WTC11 (cell line): ENCODE results near the gene CEP350.

Source experiments
- ELF4 ChIP-seq: sonication (generic); formaldehyde crosslinking; IDR thresholded peaks from 2 replicates; pipeline ENCODE4 v1.8.1; 2022; ENCODE audit warnings: low read depth, mild to moderate bottlenecking, moderate library complexity, missing genetic modification reagents
- FOXJ3 ChIP-seq: sonication (generic); formaldehyde crosslinking; IDR thresholded peaks from 2 replicates; pipeline ENCODE4 v1.9.0; 2021; ENCODE audit warnings: missing genetic modification reagents, mild to moderate bottlenecking, borderline replicate concordance
- GABPB1 ChIP-seq: sonication (generic); formaldehyde crosslinking; IDR thresholded peaks from 2 replicates; pipeline ENCODE4 v1.8.1; 2023; ENCODE audit warnings: mild to moderate bottlenecking, missing genetic modification reagents
- NFYB ChIP-seq: sonication (generic); formaldehyde crosslinking; conservative IDR thresholded peaks from 2 replicates; pipeline ENCODE4 v1.8.0; 2022; ENCODE audit warnings: low read depth, missing genetic modification reagents
- TEAD4 ChIP-seq: sonication (generic); formaldehyde crosslinking; IDR thresholded peaks from 2 replicates; pipeline ENCODE4 v1.8.0; 2022; ENCODE audit warnings: mild to moderate bottlenecking, missing genetic modification reagents
- ZNF317 ChIP-seq: sonication (generic); formaldehyde crosslinking; IDR thresholded peaks from 2 replicates; pipeline ENCODE4 v1.8.1; 2023; ENCODE audit warnings: low read depth, mild to moderate bottlenecking, moderate library complexity, missing genetic modification reagents, borderline replicate concordance
- TF ChIP-seq, protein P1 (sequence below): fragments of 200-600 bp; IDR thresholded peaks from 2 replicates; pipeline ENCODE4 v1.8.0; 2022; ENCODE audit warnings: antibody characterized with exemption
- TF ChIP-seq, protein P2 (sequence below): sonication (generic); formaldehyde crosslinking; IDR thresholded peaks from 2 replicates; pipeline ENCODE4 v1.8.0; 2023; ENCODE audit warnings: missing genetic modification reagents, mild to moderate bottlenecking, borderline replicate concordance
- TF ChIP-seq, protein P3 (sequence below): sonication (generic); formaldehyde crosslinking; IDR thresholded peaks from 2 replicates; pipeline ENCODE4 v1.8.0; 2023; ENCODE audit warnings: missing genetic modification reagents
- TF ChIP-seq, protein P4 (sequence below): sonication (generic); formaldehyde crosslinking; IDR thresholded peaks from 2 replicates; pipeline ENCODE4 v1.8.0; 2022; ENCODE audit warnings: mild to moderate bottlenecking, missing genetic modification reagents
- TF ChIP-seq, protein P5 (sequence below): sonication (generic); formaldehyde crosslinking; conservative IDR thresholded peaks from 2 replicates; pipeline ENCODE4 v1.8.1; 2022; ENCODE audit warnings: mild to moderate bottlenecking, missing genetic modification reagents
- TF ChIP-seq, protein P6 (sequence below): sonication (generic); formaldehyde crosslinking; IDR thresholded peaks from 2 replicates; pipeline ENCODE4 v1.8.1; 2023; ENCODE audit warnings: mild to moderate bottlenecking, missing genetic modification reagents

DNA sequence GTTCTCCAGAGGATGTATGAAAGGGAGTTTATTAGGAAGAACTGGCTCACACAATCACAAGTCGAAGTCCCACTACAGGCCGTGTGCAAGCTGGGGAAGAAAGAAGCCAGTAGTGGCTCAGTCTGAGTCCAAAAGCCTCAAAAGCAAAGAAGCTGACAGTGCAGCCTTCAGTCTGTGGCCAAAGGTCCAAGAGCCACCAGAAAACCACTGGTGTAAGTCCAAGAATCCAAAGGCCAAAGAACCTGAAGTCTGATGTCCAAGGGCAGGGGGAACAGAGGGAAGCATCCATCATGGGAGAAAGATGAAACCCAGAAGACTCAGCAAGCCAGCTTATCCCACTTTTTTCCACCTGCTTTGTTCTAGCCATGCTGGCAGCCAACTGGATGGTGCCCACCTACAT is 21.4 kb upstream of the CEP350 start:
- TF ChIP-seq, protein P1, sequence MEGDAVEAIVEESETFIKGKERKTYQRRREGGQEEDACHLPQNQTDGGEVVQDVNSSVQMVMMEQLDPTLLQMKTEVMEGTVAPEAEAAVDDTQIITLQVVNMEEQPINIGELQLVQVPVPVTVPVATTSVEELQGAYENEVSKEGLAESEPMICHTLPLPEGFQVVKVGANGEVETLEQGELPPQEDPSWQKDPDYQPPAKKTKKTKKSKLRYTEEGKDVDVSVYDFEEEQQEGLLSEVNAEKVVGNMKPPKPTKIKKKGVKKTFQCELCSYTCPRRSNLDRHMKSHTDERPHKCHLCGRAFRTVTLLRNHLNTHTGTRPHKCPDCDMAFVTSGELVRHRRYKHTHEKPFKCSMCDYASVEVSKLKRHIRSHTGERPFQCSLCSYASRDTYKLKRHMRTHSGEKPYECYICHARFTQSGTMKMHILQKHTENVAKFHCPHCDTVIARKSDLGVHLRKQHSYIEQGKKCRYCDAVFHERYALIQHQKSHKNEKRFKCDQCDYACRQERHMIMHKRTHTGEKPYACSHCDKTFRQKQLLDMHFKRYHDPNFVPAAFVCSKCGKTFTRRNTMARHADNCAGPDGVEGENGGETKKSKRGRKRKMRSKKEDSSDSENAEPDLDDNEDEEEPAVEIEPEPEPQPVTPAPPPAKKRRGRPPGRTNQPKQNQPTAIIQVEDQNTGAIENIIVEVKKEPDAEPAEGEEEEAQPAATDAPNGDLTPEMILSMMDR, result no peak
- TF ChIP-seq FOXJ3 (CRISPR knock-in tag), result no peak
- TF ChIP-seq, protein P2, sequence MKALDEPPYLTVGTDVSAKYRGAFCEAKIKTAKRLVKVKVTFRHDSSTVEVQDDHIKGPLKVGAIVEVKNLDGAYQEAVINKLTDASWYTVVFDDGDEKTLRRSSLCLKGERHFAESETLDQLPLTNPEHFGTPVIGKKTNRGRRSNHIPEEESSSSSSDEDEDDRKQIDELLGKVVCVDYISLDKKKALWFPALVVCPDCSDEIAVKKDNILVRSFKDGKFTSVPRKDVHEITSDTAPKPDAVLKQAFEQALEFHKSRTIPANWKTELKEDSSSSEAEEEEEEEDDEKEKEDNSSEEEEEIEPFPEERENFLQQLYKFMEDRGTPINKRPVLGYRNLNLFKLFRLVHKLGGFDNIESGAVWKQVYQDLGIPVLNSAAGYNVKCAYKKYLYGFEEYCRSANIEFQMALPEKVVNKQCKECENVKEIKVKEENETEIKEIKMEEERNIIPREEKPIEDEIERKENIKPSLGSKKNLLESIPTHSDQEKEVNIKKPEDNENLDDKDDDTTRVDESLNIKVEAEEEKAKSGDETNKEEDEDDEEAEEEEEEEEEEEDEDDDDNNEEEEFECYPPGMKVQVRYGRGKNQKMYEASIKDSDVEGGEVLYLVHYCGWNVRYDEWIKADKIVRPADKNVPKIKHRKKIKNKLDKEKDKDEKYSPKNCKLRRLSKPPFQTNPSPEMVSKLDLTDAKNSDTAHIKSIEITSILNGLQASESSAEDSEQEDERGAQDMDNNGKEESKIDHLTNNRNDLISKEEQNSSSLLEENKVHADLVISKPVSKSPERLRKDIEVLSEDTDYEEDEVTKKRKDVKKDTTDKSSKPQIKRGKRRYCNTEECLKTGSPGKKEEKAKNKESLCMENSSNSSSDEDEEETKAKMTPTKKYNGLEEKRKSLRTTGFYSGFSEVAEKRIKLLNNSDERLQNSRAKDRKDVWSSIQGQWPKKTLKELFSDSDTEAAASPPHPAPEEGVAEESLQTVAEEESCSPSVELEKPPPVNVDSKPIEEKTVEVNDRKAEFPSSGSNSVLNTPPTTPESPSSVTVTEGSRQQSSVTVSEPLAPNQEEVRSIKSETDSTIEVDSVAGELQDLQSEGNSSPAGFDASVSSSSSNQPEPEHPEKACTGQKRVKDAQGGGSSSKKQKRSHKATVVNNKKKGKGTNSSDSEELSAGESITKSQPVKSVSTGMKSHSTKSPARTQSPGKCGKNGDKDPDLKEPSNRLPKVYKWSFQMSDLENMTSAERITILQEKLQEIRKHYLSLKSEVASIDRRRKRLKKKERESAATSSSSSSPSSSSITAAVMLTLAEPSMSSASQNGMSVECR (CRISPR knock-in tag), result no peak
- no peak for TF ChIP-seq TEAD4
- TF ChIP-seq, protein P3, sequence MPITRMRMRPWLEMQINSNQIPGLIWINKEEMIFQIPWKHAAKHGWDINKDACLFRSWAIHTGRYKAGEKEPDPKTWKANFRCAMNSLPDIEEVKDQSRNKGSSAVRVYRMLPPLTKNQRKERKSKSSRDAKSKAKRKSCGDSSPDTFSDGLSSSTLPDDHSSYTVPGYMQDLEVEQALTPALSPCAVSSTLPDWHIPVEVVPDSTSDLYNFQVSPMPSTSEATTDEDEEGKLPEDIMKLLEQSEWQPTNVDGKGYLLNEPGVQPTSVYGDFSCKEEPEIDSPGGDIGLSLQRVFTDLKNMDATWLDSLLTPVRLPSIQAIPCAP (CRISPR knock-in tag), result no peak
- TF ChIP-seq, protein P4, sequence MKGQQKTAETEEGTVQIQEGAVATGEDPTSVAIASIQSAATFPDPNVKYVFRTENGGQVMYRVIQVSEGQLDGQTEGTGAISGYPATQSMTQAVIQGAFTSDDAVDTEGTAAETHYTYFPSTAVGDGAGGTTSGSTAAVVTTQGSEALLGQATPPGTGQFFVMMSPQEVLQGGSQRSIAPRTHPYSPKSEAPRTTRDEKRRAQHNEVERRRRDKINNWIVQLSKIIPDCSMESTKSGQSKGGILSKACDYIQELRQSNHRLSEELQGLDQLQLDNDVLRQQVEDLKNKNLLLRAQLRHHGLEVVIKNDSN, result no peak
- TF ChIP-seq, protein P5, sequence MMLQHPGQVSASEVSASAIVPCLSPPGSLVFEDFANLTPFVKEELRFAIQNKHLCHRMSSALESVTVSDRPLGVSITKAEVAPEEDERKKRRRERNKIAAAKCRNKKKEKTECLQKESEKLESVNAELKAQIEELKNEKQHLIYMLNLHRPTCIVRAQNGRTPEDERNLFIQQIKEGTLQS (CRISPR knock-in tag), result no peak
- no peak for TF ChIP-seq NFYB
- TF ChIP-seq ELF4 (CRISPR knock-in tag), result no peak
- TF ChIP-seq GABPB1, result no peak
- TF ChIP-seq, protein P6, sequence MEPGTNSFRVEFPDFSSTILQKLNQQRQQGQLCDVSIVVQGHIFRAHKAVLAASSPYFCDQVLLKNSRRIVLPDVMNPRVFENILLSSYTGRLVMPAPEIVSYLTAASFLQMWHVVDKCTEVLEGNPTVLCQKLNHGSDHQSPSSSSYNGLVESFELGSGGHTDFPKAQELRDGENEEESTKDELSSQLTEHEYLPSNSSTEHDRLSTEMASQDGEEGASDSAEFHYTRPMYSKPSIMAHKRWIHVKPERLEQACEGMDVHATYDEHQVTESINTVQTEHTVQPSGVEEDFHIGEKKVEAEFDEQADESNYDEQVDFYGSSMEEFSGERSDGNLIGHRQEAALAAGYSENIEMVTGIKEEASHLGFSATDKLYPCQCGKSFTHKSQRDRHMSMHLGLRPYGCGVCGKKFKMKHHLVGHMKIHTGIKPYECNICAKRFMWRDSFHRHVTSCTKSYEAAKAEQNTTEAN (CRISPR knock-in tag), result no peak
- no peak for TF ChIP-seq ZNF317 (CRISPR knock-in tag)
